T47D (cell line): ENCODE data around the gene MYH10.

Source experiments
- DNase-seq, 2 experiments: peaks; one replicate each; pipeline versions ENCODE4 v3.0.0 to v3.0.0-alpha.2; 2011 to 2012; ENCODE audit warnings: low read depth in 1 of 2, low spot score in 1 of 2
- JUND ChIP-seq: IDR thresholded peaks from 2 replicates; pipeline ENCODE4 v1.6.1; 2012; ENCODE audit warnings: low read depth
- in situ Hi-C: cut with HindIII; loops from 2 replicates; pipeline ENCODE4 v1.10.0; 2016; ENCODE audit warnings: low sequenced_read_pairs, low pct_unique_long_range_greater_than_20kb

Gene MYH10

DNA sequence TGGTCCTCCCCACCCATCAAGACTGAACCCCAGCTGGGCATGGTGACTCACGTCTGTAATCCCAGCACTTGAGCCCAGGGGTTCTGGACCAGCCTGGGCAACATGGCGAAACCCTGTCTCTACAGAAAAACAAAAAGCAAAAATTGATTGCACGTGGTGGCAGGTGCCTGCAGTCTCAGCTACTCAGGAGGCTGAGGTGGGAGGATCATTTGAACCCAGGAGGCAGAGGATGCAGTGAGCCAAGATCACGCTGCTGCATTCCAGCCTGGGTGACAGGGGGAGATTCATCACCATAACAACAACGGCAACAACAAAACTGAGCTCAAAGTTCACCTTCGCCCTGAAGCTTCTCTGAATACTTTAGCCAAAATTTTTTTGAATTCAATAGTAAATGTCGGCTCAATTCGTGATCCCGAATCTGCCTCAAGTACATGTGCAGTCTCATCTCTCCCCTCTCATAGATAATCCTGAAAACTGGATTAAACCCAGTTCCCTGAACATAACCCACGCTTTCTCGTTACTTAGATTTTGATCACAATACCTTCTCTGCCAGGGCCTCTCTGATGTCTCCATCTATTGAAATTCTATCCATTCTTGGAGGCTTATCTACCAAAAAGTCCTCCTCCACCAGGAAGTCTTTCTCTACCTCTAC, 13.5 kb upstream of the MYH10 start:
- no peak for DNase-seq
- in situ Hi-C loops: no loop called here
- TF ChIP-seq JUND: no peak

- in situ Hi-C loops: no loop called here
- no peak for DNase-seq
- TF ChIP-seq JUND: no peak
Measured at GRCh38 chr17:8639709-8640108, 9.2 kb upstream of the MYH10 start.

GRCh38 chr17:8632061-8632460, 1.5 kb upstream of the MYH10 start:
- no peak for DNase-seq
- in situ Hi-C loops: no loop called here
- TF ChIP-seq JUND: no peak

DNA sequence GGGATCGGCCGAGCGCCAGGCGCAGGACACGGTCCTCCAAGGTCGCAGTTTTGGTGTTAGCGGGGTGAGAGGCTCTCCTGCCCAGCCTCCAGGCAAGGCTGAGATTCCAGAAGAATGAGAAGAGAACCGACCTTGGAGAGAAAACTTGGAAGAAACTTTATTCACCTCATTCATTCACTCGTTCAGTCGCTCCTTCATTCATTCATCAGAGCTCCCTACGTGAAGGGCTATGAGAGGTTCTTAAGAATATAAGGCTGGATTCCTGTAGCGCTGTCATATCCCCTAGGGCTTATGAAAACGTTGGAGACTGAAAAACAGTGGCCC, 991 bp upstream of the MYH10 start:
- no peak for DNase-seq
- in situ Hi-C loops: no loop called here
- TF ChIP-seq JUND: no peak

- in situ Hi-C loops: no loop called here
- TF ChIP-seq JUND: no peak
- peak; percentile 98 to 99 for DNase-seq
Measured at GRCh38 chr17:8630802-8631553, 453 bp upstream of the MYH10 start.

DNA sequence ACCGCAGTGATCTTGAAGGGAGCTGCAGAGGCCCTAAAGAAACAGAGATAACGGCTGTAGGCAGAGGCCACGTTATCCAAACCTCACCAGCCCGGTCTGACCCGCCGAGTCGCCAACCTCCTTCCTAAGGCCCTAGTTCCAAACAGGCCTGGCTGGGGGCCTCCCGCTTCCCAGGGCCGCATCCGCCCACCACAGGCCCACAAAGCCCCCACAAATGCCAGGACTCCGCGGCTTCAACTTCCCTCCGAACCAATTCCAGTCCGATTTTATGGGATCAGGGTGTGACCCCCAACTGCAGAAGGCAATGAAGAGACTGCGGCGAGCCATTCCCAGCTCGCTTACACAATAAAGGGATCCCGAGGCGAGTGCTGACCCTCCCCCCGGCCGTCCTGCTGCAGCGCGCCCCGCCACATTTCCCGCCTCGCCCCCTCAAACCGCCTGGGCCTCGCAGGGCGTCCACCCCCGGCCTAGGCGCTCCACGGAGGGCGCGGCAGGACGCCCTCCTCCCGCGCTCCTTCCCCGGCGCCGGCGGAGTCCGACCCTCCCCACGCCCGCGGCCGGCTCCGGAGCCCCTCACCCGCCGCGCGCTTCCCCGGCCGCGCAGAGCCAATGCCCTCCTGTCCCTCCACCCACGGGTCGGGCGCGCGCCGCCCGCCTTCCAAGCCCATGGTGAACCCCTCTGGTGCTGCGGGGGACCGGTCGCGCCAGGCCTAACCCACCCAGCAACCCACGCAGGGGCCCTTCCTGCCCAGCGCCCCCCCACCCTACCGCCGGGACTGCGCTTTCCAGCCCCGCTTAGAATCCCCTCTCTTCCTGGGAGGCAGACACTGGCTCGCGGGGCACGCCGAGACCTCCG, 926 bp downstream of the MYH10 start:
- in situ Hi-C loops: no loop called here
- DNase-seq: peak in 1 of 2 experiments; percentile 6

GRCh38 chr17:8628609-8629169, 1.8 kb downstream of the MYH10 start:
- DNase-seq: no peak
- no peak for TF ChIP-seq JUND

More for the DNA sequence above, 926 bp downstream of the MYH10 start:
- TF ChIP-seq JUND: no peak

DNA sequence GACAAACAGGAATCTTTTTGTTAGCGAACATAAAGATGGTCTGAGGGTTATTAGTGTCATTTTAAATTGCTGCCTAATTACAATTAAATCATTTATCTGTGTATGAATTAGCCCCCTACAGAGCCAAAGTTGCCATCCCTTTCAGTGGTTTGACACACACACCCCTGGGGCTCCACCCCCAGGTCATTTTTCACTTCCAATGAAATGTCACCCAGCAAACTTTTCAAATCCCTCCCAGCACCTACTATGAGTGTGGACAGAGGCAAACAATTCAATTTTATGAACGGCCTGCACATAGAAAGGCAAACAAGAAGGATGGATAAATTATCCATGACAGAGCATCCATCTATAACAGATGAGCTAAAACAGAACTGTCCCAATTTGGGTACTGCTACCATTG, 2.4 kb downstream of the MYH10 start:
- no peak for TF ChIP-seq JUND
- DNase-seq: peak in 1 of 2 experiments; percentile 15
- in situ Hi-C loops: no loop called here

More at GRCh38 chr17:8628609-8629169, 1.8 kb downstream of the MYH10 start:
- in situ Hi-C loops: no loop called here

DNA sequence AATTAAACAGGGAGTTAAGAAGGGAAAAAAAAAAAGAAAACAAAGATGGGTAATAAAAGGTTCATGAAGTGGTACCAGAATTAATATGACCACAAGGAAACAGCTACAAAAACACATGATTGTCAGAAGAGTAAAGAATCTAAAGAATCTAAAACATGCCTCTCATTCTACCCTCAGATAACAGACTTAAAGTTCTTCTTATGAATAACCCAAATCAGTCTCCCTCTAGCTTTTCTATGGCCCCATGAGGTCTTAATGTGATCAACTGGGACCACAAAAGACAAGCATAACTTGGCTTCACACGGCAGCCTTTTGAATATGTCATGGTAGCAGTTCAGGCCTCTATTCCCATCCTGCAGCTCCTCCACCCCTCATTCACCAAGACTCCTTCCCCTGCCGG, 6.9 kb downstream of the MYH10 start:
- DNase-seq: no peak
- no peak for TF ChIP-seq JUND
- in situ Hi-C loops: no loop called here

DNA sequence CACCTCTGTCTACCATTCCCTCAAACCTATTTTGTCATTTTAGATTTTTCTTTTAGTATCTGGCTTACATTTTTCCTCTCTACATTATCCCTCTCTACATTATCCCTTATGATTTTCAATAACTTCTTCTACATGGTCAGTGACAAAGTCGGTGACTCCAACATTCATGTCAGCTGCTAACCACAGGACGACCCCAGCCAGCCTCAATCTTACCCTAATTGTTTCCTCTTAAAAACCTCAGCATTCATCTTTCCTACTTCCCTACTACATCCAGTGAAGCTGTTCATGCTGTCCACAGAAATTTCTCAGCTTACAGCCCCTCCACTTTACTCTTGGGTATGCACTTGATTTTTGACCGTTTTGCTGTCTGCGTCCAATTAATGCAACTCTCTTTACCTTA, 8.3 kb downstream of the MYH10 start:
- in situ Hi-C loops: no loop called here
- DNase-seq: no peak
- no peak for TF ChIP-seq JUND

GRCh38 chr17:8621585-8621984, 8.9 kb downstream of the MYH10 start:
- DNase-seq: no peak
- in situ Hi-C loops: no loop called here
- no peak for TF ChIP-seq JUND

DNA sequence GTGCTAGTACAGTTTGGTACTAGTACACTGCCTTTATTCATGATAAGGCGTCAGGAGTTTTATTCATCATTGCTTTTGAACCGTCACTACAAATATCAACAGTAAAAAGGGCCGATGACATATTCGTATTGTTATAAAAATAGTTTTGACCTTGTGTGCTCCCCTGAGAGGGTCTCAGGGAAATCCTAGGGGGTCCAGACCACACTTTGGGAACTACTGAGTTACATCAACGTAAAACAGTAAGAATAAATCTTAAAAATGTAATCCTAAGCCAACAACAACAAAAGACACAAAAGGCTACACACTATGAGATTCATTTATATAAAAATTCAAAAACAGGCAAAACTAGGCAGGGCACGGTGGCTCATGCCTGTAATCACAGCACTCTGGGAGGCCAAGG, 11.2 kb downstream of the MYH10 start:
- in situ Hi-C loops: no loop called here
- no peak for TF ChIP-seq JUND

More for the DNA sequence above, 11.2 kb downstream of the MYH10 start:
- DNase-seq: no peak
